DLD1 (cell line): Measurements from ENCODE around the gene CREG2.

Experiments
- in situ Hi-C: cut with HindIII; loops from 2 replicates; pipeline ENCODE4 v1.10.0; 2017; ENCODE audit warnings: low sequenced_read_pairs

CREG2 gene

GRCh38 chr2:101310834-101311695 lies 76.2 kb downstream of the CREG2 start:
- in situ Hi-C loops = no loop called here

GRCh38 chr2:101310090-101310833 lies 77.0 kb downstream of the CREG2 start:
- in situ Hi-C loops = no loop called here

GRCh38 chr2:101308432-101309210 lies 78.7 kb downstream of the CREG2 start, which contains the start of gene RNF149:
TSS of gene RNF149 (minus strand) at chr2:101308701. CDS start at chr2:101308588, 113 bp downstream.
- in situ Hi-C loops = no loop called here

GRCh38 chr2:101307950-101308431 lies 79.3 kb downstream of the CREG2 start:
- in situ Hi-C loops = no loop called here

- in situ Hi-C loops = no loop called here
These were observed 79.8 kb downstream of the CREG2 start for GRCh38 chr2:101307503-101307902.

- in situ Hi-C loops = no loop called here
These were observed 80.9 kb downstream of the CREG2 start for GRCh38 chr2:101306410-101306809.

DNA sequence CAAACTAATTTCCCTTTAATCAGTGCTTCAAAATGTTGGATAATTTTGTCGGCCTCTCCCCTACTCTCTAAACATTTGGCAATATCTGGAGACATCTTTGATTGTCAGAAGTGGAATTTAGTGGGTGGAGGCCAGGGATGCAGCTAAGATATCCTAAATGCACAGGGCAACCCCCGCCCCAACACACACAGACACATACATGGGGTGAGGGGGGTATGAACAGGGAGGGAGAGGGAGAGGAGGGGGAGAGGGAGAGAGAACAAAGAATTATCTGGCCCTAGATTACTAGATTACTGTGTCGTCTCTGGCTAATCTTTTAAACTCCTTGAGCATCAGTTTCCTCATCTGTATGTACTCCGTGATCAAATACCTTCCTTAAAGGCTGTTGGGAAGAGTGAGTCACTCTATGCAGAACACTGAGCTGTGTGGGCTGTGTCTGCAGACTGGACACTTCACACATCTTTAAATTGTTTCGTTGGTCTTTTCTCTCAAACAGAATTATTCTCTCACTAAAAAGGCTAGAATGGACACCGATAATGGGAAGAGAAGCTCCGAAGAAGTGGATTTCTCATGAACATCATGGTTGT lies 81.7 kb downstream of the CREG2 start:
- in situ Hi-C loops = no loop called here

DNA sequence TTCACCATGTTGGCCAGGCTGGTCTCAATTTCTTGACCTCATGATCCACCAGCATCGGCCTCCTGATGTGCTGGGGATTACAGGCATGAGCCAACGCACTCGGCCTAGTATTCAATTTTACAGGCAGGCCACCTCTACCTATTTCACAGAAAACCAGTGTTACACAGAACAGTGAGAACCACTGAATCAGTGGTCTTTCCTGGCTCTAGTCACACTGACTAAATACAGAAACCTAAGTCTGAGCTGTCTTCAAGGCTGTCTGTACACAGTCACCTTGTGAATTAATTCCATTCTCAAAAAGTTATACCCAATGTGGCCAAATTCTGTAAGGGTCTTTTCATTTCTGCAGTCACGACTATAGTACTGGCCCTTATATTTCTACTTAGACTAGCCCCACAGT lies 82.3 kb downstream of the CREG2 start:
- in situ Hi-C loops = no loop called here

GRCh38 chr2:101303688-101304087 lies 83.6 kb downstream of the CREG2 start:
- in situ Hi-C loops = no loop called here

DNA sequence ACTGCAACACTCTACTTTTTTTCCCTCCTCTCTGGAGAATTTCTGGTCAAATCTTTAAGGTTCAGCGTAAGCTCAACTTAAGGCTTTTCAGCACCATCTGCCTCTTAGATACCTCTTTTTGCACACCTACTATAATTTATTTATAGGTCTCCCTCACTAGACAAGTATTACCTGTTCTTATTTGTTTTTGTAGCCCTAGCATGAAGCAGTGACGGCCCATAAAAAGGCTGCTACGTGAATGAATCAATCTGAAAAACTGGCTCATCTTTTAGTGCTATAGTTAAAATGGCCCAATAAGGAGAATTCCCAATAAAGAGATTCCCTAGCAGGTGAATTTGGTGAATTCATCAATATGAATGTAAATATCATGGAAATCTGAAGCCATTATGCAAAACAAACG lies 85.3 kb downstream of the CREG2 start:
- in situ Hi-C loops = no loop called here

DNA sequence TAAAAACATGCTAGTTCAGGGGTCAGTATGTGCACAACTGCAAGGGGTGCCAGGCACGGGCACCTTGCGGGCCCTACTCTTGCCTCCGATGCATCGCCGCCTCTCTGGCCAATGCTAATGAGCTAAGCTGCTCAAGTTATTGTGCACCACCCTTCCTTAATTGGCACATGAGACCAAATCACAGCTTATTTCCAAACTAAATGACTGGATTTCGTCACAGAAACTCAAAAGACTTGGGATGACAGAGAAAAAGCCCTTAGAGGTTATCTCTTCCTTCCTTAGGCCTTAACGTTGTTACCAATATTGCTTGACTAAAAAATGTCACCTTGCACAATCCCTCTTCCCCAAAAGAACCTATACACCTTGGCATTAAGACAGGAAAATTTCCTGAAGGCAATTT lies 86.5 kb downstream of the CREG2 start:
- in situ Hi-C loops = no loop called here

DNA sequence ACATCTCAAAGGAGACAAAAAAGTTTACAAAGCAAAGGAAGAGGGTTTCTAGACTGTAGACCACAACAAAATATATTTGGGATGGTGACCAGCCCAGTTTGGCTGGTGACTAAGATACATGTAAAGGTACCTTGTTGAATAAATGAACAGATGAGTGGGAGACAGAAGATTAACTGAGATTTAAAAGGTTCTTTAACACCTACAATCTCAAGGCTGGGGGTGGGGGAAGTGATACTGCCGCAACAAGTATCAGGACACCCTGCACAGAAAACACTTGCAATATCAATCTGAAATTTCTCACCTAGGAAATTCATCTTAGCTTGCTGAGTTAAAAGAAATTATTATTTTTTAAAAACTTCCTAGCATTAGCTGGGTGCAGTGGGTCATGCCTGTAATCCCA lies 87.1 kb downstream of the CREG2 start:
- in situ Hi-C loops = no loop called here

DNA sequence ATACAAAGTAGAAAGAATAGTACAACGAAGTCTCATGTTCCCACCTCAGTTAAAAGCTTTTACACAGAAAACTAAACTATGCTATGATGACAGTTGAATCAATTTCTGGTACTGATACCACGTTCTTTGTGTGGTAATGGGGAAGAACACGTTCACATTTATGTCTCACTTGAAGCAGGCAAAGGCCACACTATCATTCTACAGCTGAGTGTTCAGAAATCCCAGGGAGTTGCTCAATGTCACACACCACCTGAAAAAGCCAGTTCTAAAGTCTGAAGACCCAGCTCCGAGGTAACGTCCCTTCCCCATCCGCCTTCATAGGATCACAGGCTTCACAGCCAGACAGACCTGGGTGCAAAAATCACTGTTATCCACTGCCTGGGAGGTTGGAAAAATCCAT lies 87.7 kb downstream of the CREG2 start:
- in situ Hi-C loops = no loop called here

DNA sequence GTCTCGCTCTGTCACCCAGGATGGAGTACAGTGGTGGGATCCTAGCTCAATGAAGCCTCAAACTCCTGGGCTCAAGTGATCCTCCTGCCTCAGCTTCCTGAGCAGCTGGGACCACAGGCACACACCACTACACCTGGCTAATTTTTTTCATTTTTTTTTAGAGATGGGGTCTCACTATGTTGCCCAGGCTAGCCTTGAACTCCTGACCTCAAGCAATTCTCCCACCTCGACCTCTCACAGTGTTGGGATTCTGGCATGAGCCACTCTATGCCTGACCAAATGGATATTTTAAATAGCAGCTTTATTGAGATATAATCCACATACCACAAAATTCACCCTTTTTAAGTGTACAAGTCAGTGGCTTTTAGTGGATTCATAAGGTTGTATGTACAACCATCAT lies 89.9 kb downstream of the CREG2 start:
- in situ Hi-C loops = no loop called here

GRCh38 chr2:101296371-101296770 lies 90.9 kb downstream of the CREG2 start:
- in situ Hi-C loops = no loop called here

DNA sequence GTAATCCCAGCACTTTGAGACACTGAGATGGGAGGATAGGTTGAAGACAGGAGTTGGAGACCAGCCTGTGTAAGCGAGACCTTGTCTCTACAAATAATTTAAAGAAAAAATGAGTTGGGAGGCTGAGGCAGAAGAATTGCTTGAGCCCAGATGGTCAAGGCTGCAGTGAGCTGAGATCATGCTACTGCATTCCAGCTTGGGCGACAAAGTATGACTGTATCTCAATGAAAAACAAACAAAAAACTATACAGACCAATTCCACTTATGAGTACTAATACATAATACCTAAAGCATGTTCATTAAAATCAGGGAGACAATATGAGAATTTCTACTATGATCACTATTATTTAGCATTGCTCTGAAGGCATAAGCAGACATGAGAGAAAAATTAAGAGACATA lies 91.4 kb downstream of the CREG2 start:
- in situ Hi-C loops = no loop called here
